Liver (tissue), 3 donors: ENCODE data around the gene HHIPL1.

Experiments
- CTCF ChIP-seq: fragments of 150-350 bp; IDR thresholded peaks from 2 replicates; pipeline ENCODE4 v1.5.1; 2017; ENCODE audit warnings: improper control_type of control experiment, low read depth, low read length; ENCODE audit not compliant: missing input control
- GABPA ChIP-seq, 2 donors: IDR thresholded peaks in 1 of 2; conservative IDR thresholded peaks in 1 of 2; 2 replicates each; pipeline ENCODE4 v1.6.1; 2016; ENCODE audit warnings: antibody characterized with exemption in 2 of 2, mild to moderate bottlenecking in 1 of 2, moderate library complexity in 1 of 2
- SP1 ChIP-seq: IDR thresholded peaks from 2 replicates; pipeline ENCODE4 v1.6.1; 2018; ENCODE audit warnings: antibody characterized with exemption, mild to moderate bottlenecking
- donor health status: healthy.
- donor health status: healthy.

- TF ChIP-seq CTCF (no peak), GABPA (IDR thresholded peaks at IDR 0.05 in 1 of 2, conservative IDR thresholded peaks at IDR 0.05 in 1 of 2) (no peak), SP1 (no peak)
Observed at GRCh38 chr14:99636487-99636886, 8.4 kb upstream of the HHIPL1 start.
